Endothelial cell of umbilical vein (primary cell): Measurements from ENCODE around the gene ADGRD1.

Experiments
- EZH2 ChIP-seq: IDR thresholded peaks from 2 replicates; pipeline ENCODE4 v1.6.1; 2012; ENCODE audit warnings: borderline replicate concordance, low read depth, mild to moderate bottlenecking, moderate library complexity, low read length, inconsistent platforms; ENCODE audit not compliant: severe bottlenecking
- FOS ChIP-seq: IDR thresholded peaks from 2 replicates; pipeline ENCODE4 v1.6.1; 2011; ENCODE audit warnings: mild to moderate bottlenecking, low read length, moderate library complexity, borderline replicate concordance; ENCODE audit not compliant: insufficient read depth
- MYC ChIP-seq: IDR thresholded peaks from one replicate; pipeline ENCODE4 v1.6.1; 2011; ENCODE audit warnings: mild to moderate bottlenecking, low read depth, low read length
- POLR2A ChIP-seq: IDR thresholded peaks from 2 replicates; pipeline ENCODE4 v1.6.1; 2012; ENCODE audit warnings: low read depth, mild to moderate bottlenecking, control low read depth, low read length
- POLR2AphosphoS5 ChIP-seq: IDR thresholded peaks from 2 replicates; pipeline ENCODE4 v1.6.1; 2012; ENCODE audit warnings: low read depth, mild to moderate bottlenecking, control low read depth, low read length, moderate library complexity; ENCODE audit not compliant: insufficient read depth
- TF ChIP-seq, protein P1 (sequence below), 2 donors: IDR thresholded peaks; 1 replicate in 1 of 2; 2 replicates in 1 of 2; pipeline ENCODE4 v1.5.1; 2011; ENCODE audit warnings: low read length in 2 of 2, mild to moderate bottlenecking in 2 of 2, moderate library complexity in 2 of 2, control low read depth in 1 of 2, inconsistent platforms in 1 of 2, low read depth in 1 of 2; ENCODE audit not compliant: insufficient read depth in 1 of 2; ENCODE audit errors: extremely low read depth in 1 of 2

GRCh38 chr12:130904064-130904463 lies 49.6 kb upstream of the ADGRD1 start:
- TF ChIP-seq EZH2 (no peak), FOS (no peak), MYC (no peak), POLR2AphosphoS5 (no peak), POLR2A (no peak)
- TF ChIP-seq, protein P1, sequence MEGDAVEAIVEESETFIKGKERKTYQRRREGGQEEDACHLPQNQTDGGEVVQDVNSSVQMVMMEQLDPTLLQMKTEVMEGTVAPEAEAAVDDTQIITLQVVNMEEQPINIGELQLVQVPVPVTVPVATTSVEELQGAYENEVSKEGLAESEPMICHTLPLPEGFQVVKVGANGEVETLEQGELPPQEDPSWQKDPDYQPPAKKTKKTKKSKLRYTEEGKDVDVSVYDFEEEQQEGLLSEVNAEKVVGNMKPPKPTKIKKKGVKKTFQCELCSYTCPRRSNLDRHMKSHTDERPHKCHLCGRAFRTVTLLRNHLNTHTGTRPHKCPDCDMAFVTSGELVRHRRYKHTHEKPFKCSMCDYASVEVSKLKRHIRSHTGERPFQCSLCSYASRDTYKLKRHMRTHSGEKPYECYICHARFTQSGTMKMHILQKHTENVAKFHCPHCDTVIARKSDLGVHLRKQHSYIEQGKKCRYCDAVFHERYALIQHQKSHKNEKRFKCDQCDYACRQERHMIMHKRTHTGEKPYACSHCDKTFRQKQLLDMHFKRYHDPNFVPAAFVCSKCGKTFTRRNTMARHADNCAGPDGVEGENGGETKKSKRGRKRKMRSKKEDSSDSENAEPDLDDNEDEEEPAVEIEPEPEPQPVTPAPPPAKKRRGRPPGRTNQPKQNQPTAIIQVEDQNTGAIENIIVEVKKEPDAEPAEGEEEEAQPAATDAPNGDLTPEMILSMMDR (IDR thresholded peaks at IDR 0.05; ENCODE audit: extremely low read depth in 1 of 2, insufficient read depth in 1 of 2, low read depth in 1 of 2, low read length in 2 of 2) = no peak
